H54 (cell line): ENCODE results near the gene GARNL3.
A peak's percentile ranks its signal among the peaks of the same experiment; 100 is the strongest.

Experiments used
- DNase-seq: peaks from one replicate; pipeline ENCODE4 v3.0.0; 2011; ENCODE audit warnings: low spot score, mixed read lengths; ENCODE audit not compliant: insufficient read length
- FAIRE-seq: peaks from 3 replicates; lab custom pipeline; 2011; peaks lifted over from hg19 to GRCh38; lab: Jason Lieb, UNC
- POLR2A ChIP-seq: IDR thresholded peaks from 2 replicates; pipeline ENCODE4 v1.6.1; 2011; ENCODE audit warnings: low read depth, mild to moderate bottlenecking, low read length

The GARNL3 gene

GRCh38 chr9:127278372-127278771 is 13.8 kb downstream of the GARNL3 start:
- DNase-seq (no peak), FAIRE-seq (peak; percentile 43)
- no peak for TF ChIP-seq POLR2A

- no peak for TF ChIP-seq POLR2A
- DNase-seq (no peak), FAIRE-seq (no peak)
Measured at GRCh38 chr9:127279717-127280285, 15.2 kb downstream of the GARNL3 start.

- FAIRE-seq (peak; percentile 30), DNase-seq (no peak)
- no peak for TF ChIP-seq POLR2A
Measured at GRCh38 chr9:127280880-127281660, 16.5 kb downstream of the GARNL3 start.

- no peak for TF ChIP-seq POLR2A
- no peak for FAIRE-seq
Measured at GRCh38 chr9:127281891-127282290, 17.3 kb downstream of the GARNL3 start.

GRCh38 chr9:127282611-127283010 is 18.0 kb downstream of the GARNL3 start:
- FAIRE-seq = no peak
- no peak for DNase-seq

More at GRCh38 chr9:127281891-127282290, 17.3 kb downstream of the GARNL3 start:
- DNase-seq = no peak

GRCh38 chr9:127283135-127283534 is 18.6 kb downstream of the GARNL3 start:
- TF ChIP-seq POLR2A = no peak
- DNase-seq (no peak), FAIRE-seq (no peak)

More at GRCh38 chr9:127282611-127283010, 18.0 kb downstream of the GARNL3 start:
- no peak for TF ChIP-seq POLR2A

GRCh38 chr9:127283917-127284497 is 19.4 kb downstream of the GARNL3 start:
- TF ChIP-seq POLR2A = no peak
- DNase-seq = no peak
- peak; percentile 67 for FAIRE-seq

GRCh38 chr9:127285965-127286364 is 21.4 kb downstream of the GARNL3 start:
- no peak for DNase-seq
- no peak for FAIRE-seq
- no peak for TF ChIP-seq POLR2A

- DNase-seq = no peak
Measured at GRCh38 chr9:127290561-127291065, 26.0 kb downstream of the GARNL3 start.

GRCh38 chr9:127291246-127291778 is 26.7 kb downstream of the GARNL3 start:
- FAIRE-seq (no peak), DNase-seq (no peak)
- TF ChIP-seq POLR2A = no peak

More at GRCh38 chr9:127290561-127291065, 26.0 kb downstream of the GARNL3 start:
- no peak for FAIRE-seq
- TF ChIP-seq POLR2A = no peak

- TF ChIP-seq POLR2A = no peak
- DNase-seq (no peak), FAIRE-seq (no peak)
Measured at GRCh38 chr9:127292415-127292814, 27.8 kb downstream of the GARNL3 start.

GRCh38 chr9:127293328-127293727 is 28.8 kb downstream of the GARNL3 start:
- FAIRE-seq = no peak
- TF ChIP-seq POLR2A = no peak
- DNase-seq = no peak

GRCh38 chr9:127293767-127294166 is 29.2 kb downstream of the GARNL3 start:
- DNase-seq (no peak), FAIRE-seq (no peak)
- no peak for TF ChIP-seq POLR2A

GRCh38 chr9:127295005-127295404 is 30.4 kb downstream of the GARNL3 start:
- DNase-seq (no peak), FAIRE-seq (no peak)
- TF ChIP-seq POLR2A = no peak
